AG04449 (cell line): ENCODE data around the gene RASSF8.
A peak's percentile ranks its signal among the peaks of the same experiment; 100 is the strongest.

Experiments
- CTCF ChIA-PET: fragments of 350-600 bp; formaldehyde crosslinking; extraction: SDS; loops from one replicate; lab custom pipeline; 2021; ENCODE audit warnings: antibody characterized with exemption; lab: Yijun Ruan, JAX
- POLR2A ChIA-PET: fragments of 400-600, 350-600 bp; formaldehyde crosslinking; extraction: SDS; loops from one replicate; lab custom pipeline; 2020; ENCODE audit warnings: antibody characterized with exemption, inconsistent platforms; lab: Yijun Ruan, JAX
- DNase-seq: peaks from one replicate; pipeline ENCODE4 v3.0.0-alpha.2; 2010; ENCODE audit warnings: low read depth, low spot score
- H3K4me3 ChIP-seq: 2 replicates; pipeline ENCODE4 v1.5.1; 2011; ENCODE audit warnings: low read depth, mild to moderate bottlenecking, control low read depth, low read length
- CTCF ChIP-seq: IDR thresholded peaks from one replicate; pipeline ENCODE4 v1.5.1; 2011; ENCODE audit warnings: mild to moderate bottlenecking, moderate library complexity, low read length, control low read depth, inconsistent platforms; ENCODE audit not compliant: insufficient read depth; ENCODE audit errors: missing control alignments

Gene RASSF8

GRCh38 chr12:26126340-26127284 is 168.1 kb downstream of the RASSF8 start:
- peak overlapping the region; percentile 69 for H3K4me3 ChIP-seq
- TF ChIP-seq CTCF, result no peak
- DNase-seq, result no peak
- CTCF ChIA-PET, result interaction anchor here (1.0 to 1.7 kb wide), 5 partner anchors 10 to 525 kb away, joined by 3 to 4 read pairs (median 3); no protein-coding TSS in a partner anchor
- POLR2A ChIA-PET, result no interaction called here

GRCh38 chr12:26127404-26127803 is 168.9 kb downstream of the RASSF8 start:
- POLR2A ChIA-PET, result interaction anchor here (0.6 to 1.0 kb wide), 2 partner anchors 17 to 177 kb away, joined by 3 to 6 read pairs; no protein-coding TSS in a partner anchor
- no peak for TF ChIP-seq CTCF
- CTCF ChIA-PET, result interaction anchor here (1.0 to 1.7 kb wide), 7 partner anchors 8 to 525 kb away, joined by 3 to 7 read pairs (median 3); no protein-coding TSS in a partner anchor
- no peak overlapping the region for H3K4me3 ChIP-seq
- DNase-seq, result no peak

- TF ChIP-seq CTCF, result no peak
- CTCF ChIA-PET, result interaction anchor here (0.9 to 1.7 kb wide), 7 partner anchors 8 to 524 kb away, joined by 3 to 7 read pairs (median 3); no protein-coding TSS in a partner anchor
- POLR2A ChIA-PET, result interaction anchor here (0.7 to 1.0 kb wide), 3 partner anchors 14 to 25 kb away, joined by 3 to 6 read pairs (median 3); no protein-coding TSS in a partner anchor
- no peak for DNase-seq
- no peak overlapping the region for H3K4me3 ChIP-seq
Measured at GRCh38 chr12:26128168-26128567, 169.7 kb downstream of the RASSF8 start.
